Testis (tissue), 3 donors: ENCODE measurements around the gene SLC5A4. TPM values are rescaled to one million over a fixed set of nuclear protein-coding genes. Genes with fewer than 3 reads are reported as not detected.

Source experiments
- DNase-seq: peaks from one replicate; pipeline ENCODE4 v3.0.0-alpha.2; 2019
- H3K27ac ChIP-seq, 2 donors: fragments of 200-600 bp; sonication (generic); one replicate each; pipeline ENCODE4 v1.5.1; 2019
- H3K27me3 ChIP-seq: fragments of 200-600 bp; sonication (generic); one replicate; pipeline ENCODE4 v1.5.1; 2019
- H3K36me3 ChIP-seq: fragments of 200-600 bp; sonication (generic); one replicate; pipeline ENCODE4 v1.5.1; 2017; ENCODE audit warnings: low read depth; ENCODE audit errors: missing control alignments
- H3K4me1 ChIP-seq: fragments of 200-600 bp; sonication (generic); one replicate; pipeline ENCODE4 v1.5.1; 2019
- H3K4me3 ChIP-seq, 2 donors: fragments of 200-600 bp; sonication (generic); one replicate each; pipeline ENCODE4 v1.5.1; 2017 to 2019
- H3K9me3 ChIP-seq: fragments of 200-600 bp; sonication (generic); one replicate; pipeline ENCODE4 v1.5.1; 2017
- POLR2A ChIP-seq: fragments of 450-650 bp; IDR thresholded peaks from one replicate; pipeline ENCODE4 v1.6.1; 2017; ENCODE audit warnings: antibody characterized with exemption, mild to moderate bottlenecking, moderate library complexity
- WGBS, 2 donors: methylation state at CpG; one replicate each; pipeline ENCODE4 v1.1.5; 2018; 5-methylcytosine and 5-hydroxymethylcytosine counted together
- intact Hi-C: fragments of 100-400 bp; cut with DNase I; formaldehyde crosslinking; loops from one replicate; pipeline ENCODE4 v1.15.1; 2023; ENCODE audit warnings: low total_unique reads
- polyA plus RNA-seq: library from polyadenylated mRNA; stranded (reverse); fragments of 350-450 nt; fragmentation: Illumina TruSeq; extraction: RNeasy Lipid Tissue Mini Kit (QIAGEN cat#74804); gene quantifications from one replicate; pipeline ENCODE4 v1.2.3, GENCODE V29; 2014; ENCODE audit warnings: low read depth, low replicate concordance; ENCODE audit not compliant: insufficient read depth
- total RNA-seq, 2 donors: library from RNA; depleted of rRNA; stranded (reverse); fragments of >200 nt; gene quantifications; one replicate each; pipeline ENCODE4 v1.2.3, GENCODE V29; 2016
- TF ChIP-seq, protein P1 (sequence below), 3 experiments: fragments of 450-650 bp in 2 of 3; fragments of 200-600 bp in 1 of 3; sonication (generic) in 1 of 3; IDR thresholded peaks; one replicate each; pipeline ENCODE4 v1.5.1; 2016 to 2019; ENCODE audit warnings: antibody characterized with exemption in 3 of 3, mild to moderate bottlenecking in 2 of 3, moderate library complexity in 1 of 3

Gene SLC5A4
- total and polyA plus RNA-seq, 3 donors from 2014 or later = 0.93 to 1.1 (median 1.0) TPM

- no peak for DNase-seq
- H3K27ac ChIP-seq = no peak overlapping the region
- no peak for TF ChIP-seq POLR2A
- TF ChIP-seq, protein P1, sequence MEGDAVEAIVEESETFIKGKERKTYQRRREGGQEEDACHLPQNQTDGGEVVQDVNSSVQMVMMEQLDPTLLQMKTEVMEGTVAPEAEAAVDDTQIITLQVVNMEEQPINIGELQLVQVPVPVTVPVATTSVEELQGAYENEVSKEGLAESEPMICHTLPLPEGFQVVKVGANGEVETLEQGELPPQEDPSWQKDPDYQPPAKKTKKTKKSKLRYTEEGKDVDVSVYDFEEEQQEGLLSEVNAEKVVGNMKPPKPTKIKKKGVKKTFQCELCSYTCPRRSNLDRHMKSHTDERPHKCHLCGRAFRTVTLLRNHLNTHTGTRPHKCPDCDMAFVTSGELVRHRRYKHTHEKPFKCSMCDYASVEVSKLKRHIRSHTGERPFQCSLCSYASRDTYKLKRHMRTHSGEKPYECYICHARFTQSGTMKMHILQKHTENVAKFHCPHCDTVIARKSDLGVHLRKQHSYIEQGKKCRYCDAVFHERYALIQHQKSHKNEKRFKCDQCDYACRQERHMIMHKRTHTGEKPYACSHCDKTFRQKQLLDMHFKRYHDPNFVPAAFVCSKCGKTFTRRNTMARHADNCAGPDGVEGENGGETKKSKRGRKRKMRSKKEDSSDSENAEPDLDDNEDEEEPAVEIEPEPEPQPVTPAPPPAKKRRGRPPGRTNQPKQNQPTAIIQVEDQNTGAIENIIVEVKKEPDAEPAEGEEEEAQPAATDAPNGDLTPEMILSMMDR (IDR thresholded peaks at IDR 0.05) = no peak
- no peaks in the 10 kb centered on the region for H3K4me1 ChIP-seq
- H3K27me3 ChIP-seq = no peaks in the 10 kb centered on the region
- H3K9me3 ChIP-seq = no peaks in the 10 kb centered on the region
- intact Hi-C loops = no loop called here
- no peaks in the 10 kb centered on the region for H3K36me3 ChIP-seq
- no peak overlapping the region for H3K4me3 ChIP-seq
- 90 to 93% methylated on average over 1 of the region's 1 CpG for WGBS, 2 donors
Observed at GRCh38 chr22:32222991-32223390, 32.2 kb downstream of the SLC5A4 start.

DNA sequence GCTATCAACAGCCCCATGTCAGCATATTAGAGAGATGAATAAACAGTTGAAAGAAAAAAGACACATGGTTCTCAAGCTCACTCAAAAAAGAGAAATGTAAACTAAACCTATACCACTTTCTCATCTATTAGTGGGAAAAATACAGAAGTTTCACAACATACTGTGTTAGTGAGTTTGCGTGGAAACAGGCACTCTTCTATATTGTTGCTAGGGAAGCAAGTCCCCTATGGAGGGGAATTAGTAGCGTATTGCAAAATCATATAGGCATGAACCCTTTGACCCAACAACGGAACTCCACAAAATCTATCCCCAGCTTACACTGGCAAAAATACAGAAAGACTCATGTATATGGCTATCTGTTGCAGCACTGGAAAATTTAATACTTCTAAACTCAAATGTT, 36.1 kb downstream of the SLC5A4 start:
- Histone ChIP-seq H3K36me3 (no peaks in the 10 kb centered on the region), H3K4me3 (no peak overlapping the region), H3K27ac (no peak overlapping the region), H3K9me3 (no peaks in the 10 kb centered on the region), H3K27me3 (no peaks in the 10 kb centered on the region), H3K4me1 (no peaks in the 10 kb centered on the region)
- TF ChIP-seq POLR2A = no peak
- TF ChIP-seq, protein P1 (IDR thresholded peaks at IDR 0.05) = no peak
- WGBS, 2 donors = 84 to 90% methylated on average over 3 of the region's 3 CpGs
- intact Hi-C loops = no loop called here
- no peak for DNase-seq

- WGBS, 2 donors = 61 to 67% methylated on average over 6 of the region's 6 CpGs
- H3K9me3 ChIP-seq = no peaks in the 10 kb centered on the region
- DNase-seq = no peak
- no peak overlapping the region for H3K27ac ChIP-seq
- TF ChIP-seq, protein P1 (IDR thresholded peaks at IDR 0.05) = no peak
- no peak for TF ChIP-seq POLR2A
- intact Hi-C loops = no loop called here
- H3K4me3 ChIP-seq = no peak overlapping the region
- H3K4me1 ChIP-seq = no peaks in the 10 kb centered on the region
- H3K36me3 ChIP-seq = no peaks in the 10 kb centered on the region
- no peaks in the 10 kb centered on the region for H3K27me3 ChIP-seq
Observed at GRCh38 chr22:32218470-32218869, 36.7 kb downstream of the SLC5A4 start.

DNA sequence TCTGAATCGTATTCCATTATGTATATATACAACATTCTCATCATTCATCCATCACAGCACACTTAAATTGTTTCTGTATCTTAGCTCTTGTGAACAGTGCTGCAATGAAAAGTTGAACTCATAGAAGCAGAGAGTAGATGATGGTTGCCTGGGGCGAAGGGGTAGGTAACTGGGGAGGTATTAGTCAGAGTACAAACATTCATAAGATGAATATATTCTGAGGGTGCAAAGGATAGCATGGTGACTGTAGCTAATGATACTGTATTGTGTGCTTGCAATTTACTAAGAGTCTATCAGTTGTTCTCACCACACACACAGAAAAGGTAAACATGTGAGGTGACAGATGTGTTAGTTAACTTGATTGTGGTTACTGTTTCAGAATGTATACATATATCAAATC, 37.7 kb downstream of the SLC5A4 start:
- Histone ChIP-seq H3K4me3 (no peak overlapping the region), H3K27ac (no peak overlapping the region), H3K4me1 (no peaks in the 10 kb centered on the region), H3K27me3 (no peaks in the 10 kb centered on the region), H3K36me3 (no peaks in the 10 kb centered on the region), H3K9me3 (no peaks in the 10 kb centered on the region)
- WGBS, 2 donors = 78 to 86% methylated on average over 2 of the region's 2 CpGs
- intact Hi-C loops = no loop called here
- DNase-seq = no peak
- TF ChIP-seq, protein P1 (IDR thresholded peaks at IDR 0.05) = no peak
- no peak for TF ChIP-seq POLR2A

DNA sequence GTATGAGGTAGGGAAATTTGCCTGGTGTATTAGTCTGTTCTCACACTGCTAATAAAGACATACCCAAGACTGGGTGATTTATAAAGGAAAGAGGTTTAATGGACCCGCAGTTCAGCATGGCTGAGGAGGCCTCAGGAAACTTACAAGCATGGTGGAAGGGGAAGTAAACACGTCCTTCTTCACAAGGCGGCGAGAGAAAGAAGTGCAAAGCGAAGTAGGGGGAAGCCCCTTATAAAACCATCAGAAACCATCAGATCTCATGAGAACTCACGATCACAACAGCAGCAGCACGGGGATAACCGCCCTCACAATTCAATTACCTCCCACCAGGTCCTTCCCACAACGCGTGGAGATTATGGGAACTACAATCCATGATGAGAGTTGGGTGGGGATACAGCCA, 38.2 kb downstream of the SLC5A4 start:
- 59 to 68% methylated on average over 10 of the region's 10 CpGs for WGBS, 2 donors
- intact Hi-C loops = no loop called here
- H3K36me3 ChIP-seq = no peaks in the 10 kb centered on the region
- no peak for TF ChIP-seq POLR2A
- TF ChIP-seq, protein P1 (IDR thresholded peaks at IDR 0.05) = no peak
- no peak overlapping the region for H3K4me3 ChIP-seq
- H3K9me3 ChIP-seq = no peaks in the 10 kb centered on the region
- no peaks in the 10 kb centered on the region for H3K4me1 ChIP-seq
- no peak overlapping the region for H3K27ac ChIP-seq
- no peak for DNase-seq
- no peaks in the 10 kb centered on the region for H3K27me3 ChIP-seq
